SK-N-SH (cell line): ENCODE measurements around the gene RBM46. TPM values are rescaled to one million over a fixed set of nuclear protein-coding genes. Genes with fewer than 3 reads are reported as not detected.

Experiments
- CTCF ChIA-PET: fragments of 300-600, 350-600 bp; formaldehyde crosslinking; extraction: SDS; loops from one replicate; lab custom pipeline; 2021; lab: Yijun Ruan, JAX
- POLR2A ChIA-PET: fragments of 350-600 bp; sonication (Branson Sonifier 250); formaldehyde crosslinking; extraction: SDS; loops from one replicate; lab custom pipeline; 2020; ENCODE audit warnings: antibody characterized with exemption, inconsistent platforms; lab: Yijun Ruan, JAX
- DNase-seq: peaks from one replicate; pipeline ENCODE4 v3.0.0; 2012
- H2AFZ ChIP-seq: fragments of 200-600 bp; sonication (generic); 2 replicates; pipeline ENCODE4 v1.8.1; 2016; ENCODE audit warnings: antibody characterized with exemption, mild to moderate bottlenecking, low read depth
- H3F3A ChIP-seq: fragments of 200-600 bp; sonication (generic); replicated peaks from 2 replicates; pipeline ENCODE3; 2016; ENCODE audit warnings: antibody characterized with exemption, mild to moderate bottlenecking; ENCODE audit not compliant: insufficient read depth
- H3K27ac ChIP-seq, 2 experiments: fragments of 200-500 bp in 1 of 2; fragments of 200-600 bp in 1 of 2; sonication (Bioruptor generic) in 1 of 2; sonication (generic), shearing (Covaris generic) in 1 of 2; 2 replicates each; pipeline versions ENCODE4 v1.5.1 to v1.6.1; 2014 to 2016; ENCODE audit warnings: low read depth in 2 of 2, inconsistent platforms in 1 of 2, low read length in 1 of 2, mild to moderate bottlenecking in 1 of 2, mixed read lengths in 1 of 2
- H3K27me3 ChIP-seq: fragments of 200-600 bp; sonication (generic), shearing (Covaris generic); 2 replicates; pipeline ENCODE4 v1.6.1; 2016; ENCODE audit warnings: mixed run types; ENCODE audit not compliant: insufficient read depth
- H3K36me3 ChIP-seq, 2 experiments: fragments of 200-500 bp in 1 of 2; fragments of 200-600 bp in 1 of 2; sonication (Bioruptor generic) in 1 of 2; sonication (generic) in 1 of 2; replicated peaks in 1 of 2; 2 replicates each; pipeline versions ENCODE3 to v1.5.1; 2014 to 2016; ENCODE audit warnings: low read length in 1 of 2, mild to moderate bottlenecking in 1 of 2; ENCODE audit not compliant: insufficient read depth in 2 of 2, control insufficient read depth in 1 of 2
- H3K4me1 ChIP-seq, 2 experiments: fragments of 200-500 bp in 1 of 2; fragments of 200-600 bp in 1 of 2; sonication (Bioruptor generic) in 1 of 2; sonication (generic), shearing (Covaris generic) in 1 of 2; 2 replicates each; pipeline versions ENCODE4 v1.5.1 to v1.6.1; 2014 to 2016; ENCODE audit warnings: low read depth in 1 of 2, low read length in 1 of 2, mixed run types in 1 of 2; ENCODE audit not compliant: insufficient read depth in 2 of 2, control insufficient read depth in 1 of 2
- H3K4me2 ChIP-seq: fragments of 200-600 bp; sonication (generic), shearing (Covaris generic); 2 replicates; pipeline ENCODE4 v1.6.1; 2017; ENCODE audit warnings: mixed run types
- H3K4me3 ChIP-seq, 2 experiments: fragments of 200-500 bp in 1 of 2; fragments of 200-600 bp in 1 of 2; sonication (Bioruptor generic) in 1 of 2; sonication (generic), shearing (Covaris generic) in 1 of 2; 2 replicates each; pipeline versions ENCODE4 v1.5.1 to v1.8.1; 2014 to 2016; ENCODE audit warnings: low read depth in 2 of 2, inconsistent platforms in 1 of 2, low read length in 1 of 2, mild to moderate bottlenecking in 1 of 2, mixed read lengths in 1 of 2, moderate library complexity in 1 of 2
- H3K79me2 ChIP-seq: fragments of 200-600 bp; sonication (generic); 2 replicates; pipeline ENCODE4 v1.8.1; 2017; ENCODE audit warnings: mild to moderate bottlenecking; ENCODE audit not compliant: insufficient read depth
- H3K9ac ChIP-seq: fragments of 200-600 bp; sonication (generic); 2 replicates; pipeline ENCODE4 v1.6.1; 2017; ENCODE audit warnings: mixed run types
- H3K9me2 ChIP-seq: fragments of 200-600 bp; sonication (generic); 2 replicates; pipeline ENCODE4 v1.6.1; 2017; ENCODE audit warnings: mixed run types
- H3K9me3 ChIP-seq: fragments of 200-600 bp; sonication (generic); 2 replicates; pipeline ENCODE4 v1.6.1; 2017; ENCODE audit warnings: mixed run types, mild to moderate bottlenecking, moderate library complexity
- H4K20me1 ChIP-seq: fragments of 200-600 bp; sonication (generic); 2 replicates; pipeline ENCODE4 v1.6.1; 2017; ENCODE audit warnings: mild to moderate bottlenecking, mixed run types; ENCODE audit not compliant: insufficient read depth
- CHD2 ChIP-seq: fragments of 150-350 bp; IDR thresholded peaks from 2 replicates; pipeline ENCODE4 v1.6.1; 2018; ENCODE audit warnings: low read length; ENCODE audit not compliant: partially characterized antibody
- ELF1 ChIP-seq: IDR thresholded peaks from 2 replicates; pipeline ENCODE4 v1.4.0; 2012
- FOXJ3 ChIP-seq: sonication (generic); formaldehyde crosslinking; IDR thresholded peaks from 2 replicates; pipeline ENCODE4 v1.5.1; 2020; ENCODE audit warnings: mild to moderate bottlenecking, missing genetic modification reagents
- FOXM1 ChIP-seq: IDR thresholded peaks from 2 replicates; pipeline ENCODE4 v1.4.0; 2012; ENCODE audit warnings: low read depth, mild to moderate bottlenecking
- NRF1 ChIP-seq: IDR thresholded peaks from 2 replicates; pipeline ENCODE4 v1.6.1; 2012; ENCODE audit warnings: low read depth, mild to moderate bottlenecking, low read length
- POLR2AphosphoS5 ChIP-seq: IDR thresholded peaks from 2 replicates; pipeline ENCODE4 v1.6.1; 2012; ENCODE audit warnings: low read depth, low read length
- RAD21 ChIP-seq: IDR thresholded peaks from 2 replicates; pipeline ENCODE4 v1.6.1; 2012; ENCODE audit warnings: mild to moderate bottlenecking, low read length
- RFX5 ChIP-seq: IDR thresholded peaks from 2 replicates; pipeline ENCODE4 v1.6.1; 2012; ENCODE audit warnings: mild to moderate bottlenecking, improper control_type of control experiment, low read length
- RXRA ChIP-seq: IDR thresholded peaks from 2 replicates; pipeline ENCODE4 v1.4.0; 2012; ENCODE audit warnings: low read depth, mild to moderate bottlenecking, borderline replicate concordance
- SIN3A ChIP-seq: IDR thresholded peaks from 2 replicates; pipeline ENCODE4 v1.6.1; 2012; ENCODE audit warnings: low read depth, mild to moderate bottlenecking, low read length, moderate library complexity, borderline replicate concordance
- YY1 ChIP-seq: IDR thresholded peaks from 2 replicates; pipeline ENCODE4 v1.4.0; 2012; ENCODE audit warnings: low read depth, mild to moderate bottlenecking
- WGBS: methylation state at CpG from one replicate; pipeline ENCODE4 v1.1.6; 2017; ENCODE audit warnings: low lambda C conversion rate; 5-methylcytosine and 5-hydroxymethylcytosine counted together
- polyA plus RNA-seq, 3 experiments: library from polyadenylated mRNA; depleted of rRNA; stranded (reverse); fragments of >200 nt; gene quantifications; 2 replicates each; pipeline ENCODE4 v1.2.3, GENCODE V29; 2012
- TF ChIP-seq, protein P1 (sequence below): IDR thresholded peaks from 2 replicates; pipeline ENCODE4 v1.6.1; 2012; ENCODE audit warnings: mild to moderate bottlenecking, low read depth, low read length, moderate library complexity
- TF ChIP-seq, protein P2 (sequence below): IDR thresholded peaks from 2 replicates; pipeline ENCODE4 v1.4.0; 2012; ENCODE audit warnings: low read depth, borderline replicate concordance
- TF ChIP-seq, protein P3 (sequence below): IDR thresholded peaks from 2 replicates; pipeline ENCODE4; 2012
- TF ChIP-seq, protein P4 (sequence below): fragments of 200-600 bp; sonication (generic); IDR thresholded peaks from 2 replicates; pipeline ENCODE4 v1.6.1; 2017; ENCODE audit warnings: antibody characterized with exemption, mild to moderate bottlenecking, moderate library complexity

The RBM46 gene
- polyA plus RNA-seq, 1 of the 3 experiments (the other 2 are of a cell fraction): not detected

- Histone ChIP-seq H3K4me3 (no peak overlapping the region; a peak in 1 of 4 replicates), H3F3A (no peaks in the 10 kb centered on the region), H3K9me2 (no peaks in the 10 kb centered on the region), H3K4me1 (no peaks in the 10 kb centered on the region; a peak in 1 of 4 replicates), H3K36me3 (no peaks in the 10 kb centered on the region)
- WGBS: 5% methylated on average over 1 of the region's 1 CpG
- POLR2A ChIA-PET: no interaction called here
- DNase-seq: no peak
- TF ChIP-seq RXRA (no peak), ELF1 (no peak), CHD2 (no peak), NRF1 (no peak), RAD21 (no peak), POLR2AphosphoS5 (no peak), FOXM1 (no peak), SIN3A (no peak)
- TF ChIP-seq, protein P1, sequence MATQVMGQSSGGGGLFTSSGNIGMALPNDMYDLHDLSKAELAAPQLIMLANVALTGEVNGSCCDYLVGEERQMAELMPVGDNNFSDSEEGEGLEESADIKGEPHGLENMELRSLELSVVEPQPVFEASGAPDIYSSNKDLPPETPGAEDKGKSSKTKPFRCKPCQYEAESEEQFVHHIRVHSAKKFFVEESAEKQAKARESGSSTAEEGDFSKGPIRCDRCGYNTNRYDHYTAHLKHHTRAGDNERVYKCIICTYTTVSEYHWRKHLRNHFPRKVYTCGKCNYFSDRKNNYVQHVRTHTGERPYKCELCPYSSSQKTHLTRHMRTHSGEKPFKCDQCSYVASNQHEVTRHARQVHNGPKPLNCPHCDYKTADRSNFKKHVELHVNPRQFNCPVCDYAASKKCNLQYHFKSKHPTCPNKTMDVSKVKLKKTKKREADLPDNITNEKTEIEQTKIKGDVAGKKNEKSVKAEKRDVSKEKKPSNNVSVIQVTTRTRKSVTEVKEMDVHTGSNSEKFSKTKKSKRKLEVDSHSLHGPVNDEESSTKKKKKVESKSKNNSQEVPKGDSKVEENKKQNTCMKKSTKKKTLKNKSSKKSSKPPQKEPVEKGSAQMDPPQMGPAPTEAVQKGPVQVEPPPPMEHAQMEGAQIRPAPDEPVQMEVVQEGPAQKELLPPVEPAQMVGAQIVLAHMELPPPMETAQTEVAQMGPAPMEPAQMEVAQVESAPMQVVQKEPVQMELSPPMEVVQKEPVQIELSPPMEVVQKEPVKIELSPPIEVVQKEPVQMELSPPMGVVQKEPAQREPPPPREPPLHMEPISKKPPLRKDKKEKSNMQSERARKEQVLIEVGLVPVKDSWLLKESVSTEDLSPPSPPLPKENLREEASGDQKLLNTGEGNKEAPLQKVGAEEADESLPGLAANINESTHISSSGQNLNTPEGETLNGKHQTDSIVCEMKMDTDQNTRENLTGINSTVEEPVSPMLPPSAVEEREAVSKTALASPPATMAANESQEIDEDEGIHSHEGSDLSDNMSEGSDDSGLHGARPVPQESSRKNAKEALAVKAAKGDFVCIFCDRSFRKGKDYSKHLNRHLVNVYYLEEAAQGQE: no peak
- TF ChIP-seq, all 33 proteins: peak for 0
- peak overlapping the region; percentile 13; the same call in 1 of the 2 replicates for H3K4me2 ChIP-seq
- H3K9ac ChIP-seq: no peak overlapping the region
- no peak overlapping the region for H3K27ac ChIP-seq
- no peaks in the 10 kb centered on the region for H3K79me2 ChIP-seq
- H3K9me3 ChIP-seq: no peaks in the 10 kb centered on the region
- CTCF ChIA-PET: no interaction called here
- peaks cover 15% of the 10 kb centered on the region for H3K27me3 ChIP-seq
- no peaks in the 10 kb centered on the region for H4K20me1 ChIP-seq
- no peak overlapping the region for H2AFZ ChIP-seq
Measured at GRCh38 chr4:154736770-154737169, 44.3 kb upstream of the RBM46 start.

GRCh38 chr4:154738426-154738825 lies 42.6 kb upstream of the RBM46 start:
- H3K4me2 ChIP-seq: no peak overlapping the region
- peaks cover 29% of the 10 kb centered on the region for H3K27me3 ChIP-seq
- CTCF ChIA-PET: no interaction called here
- H3K79me2 ChIP-seq: no peaks in the 10 kb centered on the region
- no peak overlapping the region for H3K4me3 ChIP-seq
- no peaks in the 10 kb centered on the region for H3K9me2 ChIP-seq
- no peaks in the 10 kb centered on the region for H3F3A ChIP-seq
- H3K9me3 ChIP-seq: no peaks in the 10 kb centered on the region
- H4K20me1 ChIP-seq: no peaks in the 10 kb centered on the region
- no peak overlapping the region for H3K27ac ChIP-seq
- H3K9ac ChIP-seq: no peak overlapping the region
- TF ChIP-seq CHD2 (no peak), RFX5 (no peak), FOXJ3 (CRISPR knock-in tag) (no peak), POLR2AphosphoS5 (no peak), YY1 (no peak)
- TF ChIP-seq, protein P2, sequence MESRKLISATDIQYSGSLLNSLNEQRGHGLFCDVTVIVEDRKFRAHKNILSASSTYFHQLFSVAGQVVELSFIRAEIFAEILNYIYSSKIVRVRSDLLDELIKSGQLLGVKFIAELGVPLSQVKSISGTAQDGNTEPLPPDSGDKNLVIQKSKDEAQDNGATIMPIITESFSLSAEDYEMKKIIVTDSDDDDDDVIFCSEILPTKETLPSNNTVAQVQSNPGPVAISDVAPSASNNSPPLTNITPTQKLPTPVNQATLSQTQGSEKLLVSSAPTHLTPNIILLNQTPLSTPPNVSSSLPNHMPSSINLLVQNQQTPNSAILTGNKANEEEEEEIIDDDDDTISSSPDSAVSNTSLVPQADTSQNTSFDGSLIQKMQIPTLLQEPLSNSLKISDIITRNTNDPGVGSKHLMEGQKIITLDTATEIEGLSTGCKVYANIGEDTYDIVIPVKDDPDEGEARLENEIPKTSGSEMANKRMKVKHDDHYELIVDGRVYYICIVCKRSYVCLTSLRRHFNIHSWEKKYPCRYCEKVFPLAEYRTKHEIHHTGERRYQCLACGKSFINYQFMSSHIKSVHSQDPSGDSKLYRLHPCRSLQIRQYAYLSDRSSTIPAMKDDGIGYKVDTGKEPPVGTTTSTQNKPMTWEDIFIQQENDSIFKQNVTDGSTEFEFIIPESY: no peak
- TF ChIP-seq, protein P3, sequence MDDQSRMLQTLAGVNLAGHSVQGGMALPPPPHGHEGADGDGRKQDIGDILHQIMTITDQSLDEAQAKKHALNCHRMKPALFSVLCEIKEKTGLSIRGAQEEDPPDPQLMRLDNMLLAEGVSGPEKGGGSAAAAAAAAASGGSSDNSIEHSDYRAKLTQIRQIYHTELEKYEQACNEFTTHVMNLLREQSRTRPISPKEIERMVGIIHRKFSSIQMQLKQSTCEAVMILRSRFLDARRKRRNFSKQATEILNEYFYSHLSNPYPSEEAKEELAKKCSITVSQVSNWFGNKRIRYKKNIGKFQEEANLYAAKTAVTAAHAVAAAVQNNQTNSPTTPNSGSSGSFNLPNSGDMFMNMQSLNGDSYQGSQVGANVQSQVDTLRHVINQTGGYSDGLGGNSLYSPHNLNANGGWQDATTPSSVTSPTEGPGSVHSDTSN: no peak
- TF ChIP-seq, protein P4, sequence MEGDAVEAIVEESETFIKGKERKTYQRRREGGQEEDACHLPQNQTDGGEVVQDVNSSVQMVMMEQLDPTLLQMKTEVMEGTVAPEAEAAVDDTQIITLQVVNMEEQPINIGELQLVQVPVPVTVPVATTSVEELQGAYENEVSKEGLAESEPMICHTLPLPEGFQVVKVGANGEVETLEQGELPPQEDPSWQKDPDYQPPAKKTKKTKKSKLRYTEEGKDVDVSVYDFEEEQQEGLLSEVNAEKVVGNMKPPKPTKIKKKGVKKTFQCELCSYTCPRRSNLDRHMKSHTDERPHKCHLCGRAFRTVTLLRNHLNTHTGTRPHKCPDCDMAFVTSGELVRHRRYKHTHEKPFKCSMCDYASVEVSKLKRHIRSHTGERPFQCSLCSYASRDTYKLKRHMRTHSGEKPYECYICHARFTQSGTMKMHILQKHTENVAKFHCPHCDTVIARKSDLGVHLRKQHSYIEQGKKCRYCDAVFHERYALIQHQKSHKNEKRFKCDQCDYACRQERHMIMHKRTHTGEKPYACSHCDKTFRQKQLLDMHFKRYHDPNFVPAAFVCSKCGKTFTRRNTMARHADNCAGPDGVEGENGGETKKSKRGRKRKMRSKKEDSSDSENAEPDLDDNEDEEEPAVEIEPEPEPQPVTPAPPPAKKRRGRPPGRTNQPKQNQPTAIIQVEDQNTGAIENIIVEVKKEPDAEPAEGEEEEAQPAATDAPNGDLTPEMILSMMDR: no peak
- TF ChIP-seq, all 33 proteins: peak for 0
- Histone ChIP-seq H3K36me3 (no peaks in the 10 kb centered on the region), H2AFZ (no peak overlapping the region), H3K4me1 (no peaks in the 10 kb centered on the region; a peak in 1 of 4 replicates)
- WGBS: 0% methylated on average over 2 of the region's 2 CpGs
- POLR2A ChIA-PET: no interaction called here
- no peak for DNase-seq
